PC-9 (cell line): ENCODE data around the gene ARHGEF28.

ENCODE experiments used
- CTCF ChIP-seq: fragments of 200-600 bp; sonication (generic); conservative IDR thresholded peaks from 2 replicates; pipeline ENCODE4 v1.6.1; 2017; ENCODE audit warnings: mixed run types, antibody characterized with exemption, mild to moderate bottlenecking, moderate library complexity
- EZH2 ChIP-seq: fragments of 200-600 bp; sonication (generic); IDR thresholded peaks from 2 replicates; pipeline ENCODE4 v1.8.0; 2017; ENCODE audit warnings: antibody characterized with exemption, low read depth

DNA sequence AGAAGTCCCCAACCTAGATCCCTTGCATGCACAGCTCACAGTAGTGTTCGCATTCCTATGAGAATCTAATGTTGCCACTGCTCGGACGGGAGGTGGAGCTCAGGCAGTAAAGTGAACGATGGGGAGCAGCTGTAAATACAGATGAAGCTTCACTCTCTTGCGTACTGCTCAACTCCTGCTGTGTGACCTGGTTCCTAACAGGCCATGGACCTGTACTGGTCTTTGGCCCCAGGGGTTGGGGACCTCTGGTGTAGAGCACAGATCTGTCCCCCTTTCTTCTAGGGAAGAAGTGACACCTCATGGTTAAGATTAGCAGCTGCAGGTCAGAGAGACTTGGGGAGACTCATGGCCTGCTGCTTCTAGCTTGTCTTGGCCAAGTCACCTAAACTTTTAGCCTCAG is 7.1 kb downstream of the ARHGEF28 start:
- TF ChIP-seq CTCF (no peak), EZH2 (no peak)
